Measurements from ENCODE around the gene BTBD6. TPM values are rescaled to one million over a fixed set of nuclear protein-coding genes. Genes with fewer than 3 reads are reported as not detected.

The BTBD6 gene
- total RNA-seq, 1 experiment from 2014 or later: 30.1 TPM

DNA sequence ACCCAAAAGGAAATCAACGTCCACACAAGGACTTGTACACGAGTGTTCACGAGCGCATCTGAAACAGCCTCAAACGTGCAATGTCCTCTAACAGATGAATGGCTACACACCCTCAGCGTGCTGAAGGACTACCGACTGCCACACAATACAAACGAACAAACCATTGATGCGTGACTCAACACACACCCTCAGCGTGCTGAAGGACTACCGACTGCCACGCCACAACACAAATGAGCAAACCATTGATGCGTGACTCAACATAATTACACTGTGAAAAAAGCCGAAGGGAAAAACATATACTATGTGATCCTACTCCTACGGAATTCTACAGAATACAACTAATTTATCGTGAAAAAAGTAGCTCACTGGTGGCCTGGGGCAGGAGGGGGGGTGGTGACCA is 25.1 kb upstream of the BTBD6 start:
- no TSS peak for BruUV-seq (replicated peaks)
- Mint-ChIP-seq H3K4me1 (ENCODE audit: low read depth, unreplicated experiment) (no peaks in the 10 kb centered on the region), H3K27ac (ENCODE audit: unreplicated experiment) (no peak overlapping the region), H3K4me3 (ENCODE audit: low read depth, unreplicated experiment) (no peak overlapping the region), H3K27me3 (ENCODE audit: unreplicated experiment) (no peaks in the 10 kb centered on the region), H3K36me3 (ENCODE audit: insufficient read depth, unreplicated experiment) (peaks cover 18% of the 10 kb centered on the region), H3K9me3 (ENCODE audit: low read depth, unreplicated experiment) (no peaks in the 10 kb centered on the region)
- CTCF ChIA-PET: no interaction called here
- TF ChIP-seq, protein P1, sequence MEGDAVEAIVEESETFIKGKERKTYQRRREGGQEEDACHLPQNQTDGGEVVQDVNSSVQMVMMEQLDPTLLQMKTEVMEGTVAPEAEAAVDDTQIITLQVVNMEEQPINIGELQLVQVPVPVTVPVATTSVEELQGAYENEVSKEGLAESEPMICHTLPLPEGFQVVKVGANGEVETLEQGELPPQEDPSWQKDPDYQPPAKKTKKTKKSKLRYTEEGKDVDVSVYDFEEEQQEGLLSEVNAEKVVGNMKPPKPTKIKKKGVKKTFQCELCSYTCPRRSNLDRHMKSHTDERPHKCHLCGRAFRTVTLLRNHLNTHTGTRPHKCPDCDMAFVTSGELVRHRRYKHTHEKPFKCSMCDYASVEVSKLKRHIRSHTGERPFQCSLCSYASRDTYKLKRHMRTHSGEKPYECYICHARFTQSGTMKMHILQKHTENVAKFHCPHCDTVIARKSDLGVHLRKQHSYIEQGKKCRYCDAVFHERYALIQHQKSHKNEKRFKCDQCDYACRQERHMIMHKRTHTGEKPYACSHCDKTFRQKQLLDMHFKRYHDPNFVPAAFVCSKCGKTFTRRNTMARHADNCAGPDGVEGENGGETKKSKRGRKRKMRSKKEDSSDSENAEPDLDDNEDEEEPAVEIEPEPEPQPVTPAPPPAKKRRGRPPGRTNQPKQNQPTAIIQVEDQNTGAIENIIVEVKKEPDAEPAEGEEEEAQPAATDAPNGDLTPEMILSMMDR (IDR thresholded peaks at IDR 0.05; ENCODE audit: unreplicated experiment): no peak
- intact Hi-C loops (cut with micrococcal nuclease; ENCODE audit: unreplicated experiment): no loop called here
- DNase-seq: no peak

DNA sequence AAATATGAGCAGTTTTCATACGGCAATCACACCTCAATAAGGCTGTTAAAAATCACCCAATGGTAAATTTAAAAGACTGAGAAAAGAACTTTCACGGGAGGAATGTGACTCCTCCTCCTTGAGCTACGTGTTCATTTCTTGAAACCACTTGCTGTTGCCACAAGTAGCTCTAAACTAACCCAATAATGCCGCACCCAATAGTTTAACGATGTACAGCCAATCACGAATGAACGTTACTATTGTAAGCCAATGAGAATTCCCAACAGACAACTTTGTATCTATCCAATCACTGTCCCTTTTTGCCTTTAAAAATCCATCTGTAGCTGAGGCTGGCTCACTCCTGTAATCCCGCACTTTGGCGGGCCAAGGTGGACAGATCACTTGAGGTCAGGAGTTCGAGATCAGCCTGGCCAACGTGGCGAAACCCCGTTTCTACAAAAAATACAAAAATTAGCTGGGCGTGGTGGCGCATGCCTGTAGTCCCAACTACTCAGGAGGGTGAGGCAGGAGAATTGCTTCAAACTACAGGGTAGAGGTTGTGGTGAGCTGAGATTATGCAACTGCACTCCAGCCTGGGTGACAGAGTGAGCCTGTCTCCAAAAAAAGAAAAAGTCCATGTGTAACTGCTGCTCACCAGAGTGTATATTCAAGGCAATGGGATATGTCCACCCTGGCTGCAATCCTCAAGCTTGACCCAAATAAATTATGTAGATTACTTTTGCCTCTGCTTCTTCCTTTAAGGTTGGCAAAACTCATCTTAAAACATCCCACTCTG is 24.4 kb upstream of the BTBD6 start:
- CTCF ChIA-PET: no interaction called here
- H3K27me3 Mint-ChIP-seq (ENCODE audit: unreplicated experiment): no peaks in the 10 kb centered on the region
- TF ChIP-seq, protein P1 (IDR thresholded peaks at IDR 0.05; ENCODE audit: unreplicated experiment): no peak
- no peaks in the 10 kb centered on the region for H3K9me3 Mint-ChIP-seq (ENCODE audit: low read depth, unreplicated experiment)
- H3K27ac Mint-ChIP-seq (ENCODE audit: unreplicated experiment): no peak overlapping the region
- no TSS peak for BruUV-seq (replicated peaks)
- intact Hi-C loops (cut with micrococcal nuclease; ENCODE audit: unreplicated experiment): no loop called here
- no peak for DNase-seq
- peaks cover 20% of the 10 kb centered on the region for H3K36me3 Mint-ChIP-seq (ENCODE audit: insufficient read depth, unreplicated experiment)
- H3K4me3 Mint-ChIP-seq (ENCODE audit: low read depth, unreplicated experiment): no peak overlapping the region
- no peaks in the 10 kb centered on the region for H3K4me1 Mint-ChIP-seq (ENCODE audit: low read depth, unreplicated experiment)

DNA sequence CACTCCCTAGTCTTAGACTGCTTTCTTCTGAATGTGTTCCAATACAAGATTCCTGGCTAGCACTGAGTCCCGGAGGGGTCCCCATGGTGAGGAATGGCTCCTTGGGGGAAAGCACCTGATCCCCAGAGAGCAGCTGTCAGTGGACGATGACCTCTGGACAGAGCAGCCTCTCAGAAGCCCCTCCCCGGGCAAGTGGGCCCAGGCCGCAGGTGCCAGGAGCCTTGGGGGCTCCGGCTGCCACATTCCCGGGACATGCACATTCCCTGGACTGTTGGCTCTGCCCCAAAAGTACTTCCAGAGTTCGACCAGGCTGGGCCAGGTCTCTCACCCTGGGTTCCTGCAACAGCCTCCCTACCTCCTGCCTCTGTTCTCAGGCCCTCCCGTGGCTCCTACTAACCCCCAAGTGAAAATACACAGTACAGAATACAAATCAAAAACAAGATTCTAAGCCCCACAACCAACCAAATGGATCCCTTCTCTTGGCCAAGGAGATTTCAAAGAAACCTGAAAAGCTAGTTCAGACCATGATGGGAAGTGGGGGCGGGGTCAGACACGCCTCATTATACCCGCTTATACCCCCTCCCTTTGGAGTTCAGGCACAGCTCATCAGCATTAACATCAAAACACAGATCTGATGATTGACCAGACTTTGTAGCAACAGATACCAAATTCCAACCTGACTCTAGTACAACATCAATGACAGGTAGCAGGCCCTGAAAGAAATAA is 23.3 kb upstream of the BTBD6 start:
- DNase-seq: no peak
- H3K4me3 Mint-ChIP-seq (ENCODE audit: low read depth, unreplicated experiment): no peak overlapping the region

DNA sequence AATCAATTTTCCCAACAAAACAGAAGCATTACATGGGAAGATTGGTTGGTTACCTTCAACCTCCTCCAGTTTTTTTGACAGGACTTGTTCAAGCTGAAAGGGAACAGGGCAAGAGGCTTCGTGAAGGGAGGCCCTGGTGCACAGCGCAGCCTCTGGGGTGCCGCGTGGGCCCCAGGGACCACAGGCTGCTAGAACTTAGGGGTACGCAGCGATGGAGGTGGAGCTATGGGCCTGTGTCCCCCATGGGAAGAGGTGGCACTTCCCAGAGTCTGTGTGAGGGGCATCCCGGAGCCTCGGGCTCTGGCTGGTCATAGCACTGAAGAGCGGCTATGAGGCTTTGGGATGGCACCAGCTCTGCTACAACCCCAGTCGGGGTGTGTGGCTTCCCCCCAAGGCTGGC is 22.1 kb upstream of the BTBD6 start:
- no peak overlapping the region for H3K4me3 Mint-ChIP-seq (ENCODE audit: low read depth, unreplicated experiment)
- no TSS peak for BruUV-seq (replicated peaks)
- H3K36me3 Mint-ChIP-seq (ENCODE audit: insufficient read depth, unreplicated experiment): peaks cover 18% of the 10 kb centered on the region
- H3K9me3 Mint-ChIP-seq (ENCODE audit: low read depth, unreplicated experiment): no peaks in the 10 kb centered on the region
- H3K27me3 Mint-ChIP-seq (ENCODE audit: unreplicated experiment): no peaks in the 10 kb centered on the region
- TF ChIP-seq, protein P1 (IDR thresholded peaks at IDR 0.05; ENCODE audit: unreplicated experiment): no peak
- H3K4me1 Mint-ChIP-seq (ENCODE audit: low read depth, unreplicated experiment): no peaks in the 10 kb centered on the region
- DNase-seq: no peak
- H3K27ac Mint-ChIP-seq (ENCODE audit: unreplicated experiment): no peak overlapping the region
- intact Hi-C loops (cut with micrococcal nuclease; ENCODE audit: unreplicated experiment): no loop called here
- CTCF ChIA-PET: interaction anchor here (0.5 kb wide), 1 partner anchor 305 kb away, joined by 3 read pairs; no protein-coding TSS in a partner anchor

More for the DNA sequence above, 23.3 kb upstream of the BTBD6 start:
- intact Hi-C loops (cut with micrococcal nuclease; ENCODE audit: unreplicated experiment): no loop called here
- Mint-ChIP-seq H3K27me3 (ENCODE audit: unreplicated experiment) (no peaks in the 10 kb centered on the region), H3K9me3 (ENCODE audit: low read depth, unreplicated experiment) (no peaks in the 10 kb centered on the region), H3K4me1 (ENCODE audit: low read depth, unreplicated experiment) (no peaks in the 10 kb centered on the region), H3K36me3 (ENCODE audit: insufficient read depth, unreplicated experiment) (peaks cover 18% of the 10 kb centered on the region), H3K27ac (ENCODE audit: unreplicated experiment) (no peak overlapping the region)
- BruUV-seq (replicated peaks): no TSS peak
- CTCF ChIA-PET: no interaction called here
- TF ChIP-seq, protein P1 (IDR thresholded peaks at IDR 0.05; ENCODE audit: unreplicated experiment): no peak
